ENCODE measurements around the gene SELENOV.

The SELENOV gene

DNA sequence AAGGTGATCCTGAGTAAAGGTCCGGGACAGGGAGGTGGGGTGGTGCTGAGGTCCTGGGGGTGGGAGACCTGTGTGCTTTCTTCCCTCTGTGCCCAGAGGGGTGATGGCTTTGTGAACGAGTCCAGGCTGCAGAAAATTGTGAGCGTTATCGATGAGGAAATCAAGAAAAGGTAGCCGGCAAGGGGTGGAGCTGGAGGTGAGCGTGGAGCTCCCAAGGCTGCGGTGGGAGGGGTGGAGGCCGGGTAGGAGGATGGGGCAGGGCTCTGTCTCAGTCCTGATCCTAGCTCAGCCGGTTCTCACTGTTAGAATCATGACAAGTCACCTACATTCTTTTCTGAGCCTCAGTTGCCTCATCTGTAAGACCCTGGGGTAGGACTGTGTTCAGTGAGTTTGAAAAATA lies 4.0 kb downstream of the SELENOV start:
- no peak for DNase-seq (ENCODE audit: low read depth, low spot score)

DNA sequence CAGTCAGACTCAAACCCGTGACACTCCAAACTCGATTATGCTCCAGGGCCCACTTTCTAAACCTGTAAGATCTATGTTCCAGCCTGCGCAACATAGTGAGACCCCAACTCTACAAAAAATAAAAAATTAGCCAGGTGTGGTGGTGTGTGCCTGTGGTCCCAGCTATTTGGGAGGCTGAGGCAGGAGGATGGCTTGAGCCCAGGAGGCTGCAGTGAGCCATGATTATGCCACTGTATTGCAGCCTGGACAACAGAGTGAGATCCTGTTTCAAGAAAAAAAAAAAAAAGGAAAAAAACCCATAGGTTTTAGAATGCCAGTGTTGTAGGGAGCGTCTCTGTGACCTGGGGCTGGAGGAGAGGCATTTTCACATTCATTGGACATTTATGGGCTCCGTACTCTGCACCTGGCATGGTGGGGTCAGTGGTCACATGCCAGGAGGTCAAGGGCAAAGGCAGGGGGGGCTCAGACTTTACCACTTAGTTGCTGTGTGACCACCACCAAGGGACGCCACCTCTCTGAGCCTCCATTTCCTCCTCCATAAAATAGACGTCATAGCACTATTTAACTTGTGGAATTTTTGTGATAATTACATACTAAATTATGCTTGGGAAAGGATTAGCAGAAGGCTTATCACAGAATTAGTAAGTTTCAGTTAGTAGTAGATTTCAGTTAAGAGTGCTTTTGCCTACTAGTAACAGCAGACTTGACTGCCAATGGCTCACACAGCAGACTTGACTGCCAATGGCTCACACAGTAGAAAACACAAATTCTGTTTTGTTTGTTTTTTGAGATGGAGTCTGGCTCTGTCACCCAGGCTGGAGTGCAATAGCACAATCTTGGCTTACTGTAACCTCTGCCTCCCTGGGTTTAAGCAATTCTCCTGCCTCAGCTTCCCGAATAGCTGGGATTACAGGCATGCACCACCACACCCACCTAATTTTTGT lies 5.9 kb downstream of the SELENOV start:
- DNase-seq (ENCODE audit: low read depth, low spot score) = no peak

DNA sequence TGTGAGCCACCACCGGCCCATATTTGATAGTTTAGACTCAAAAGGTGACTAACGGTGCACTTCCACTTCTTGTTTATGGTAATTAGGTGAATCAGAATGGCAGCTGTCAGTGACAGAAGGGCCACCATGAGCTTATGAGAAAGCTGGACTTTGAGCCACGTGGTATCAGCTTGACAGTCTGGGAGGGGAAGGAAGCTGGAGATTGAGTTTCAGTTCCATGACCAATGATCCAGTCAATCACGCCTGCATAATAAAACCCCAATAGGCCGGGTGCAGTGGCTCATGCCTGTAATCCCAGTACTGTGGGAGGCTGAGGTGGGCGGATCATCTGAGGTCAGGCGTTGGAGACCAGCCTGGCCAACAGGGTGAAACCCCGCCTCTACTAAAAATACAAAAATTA lies 9.6 kb downstream of the SELENOV start:
- no peak for DNase-seq (ENCODE audit: low read depth, low spot score)

DNA sequence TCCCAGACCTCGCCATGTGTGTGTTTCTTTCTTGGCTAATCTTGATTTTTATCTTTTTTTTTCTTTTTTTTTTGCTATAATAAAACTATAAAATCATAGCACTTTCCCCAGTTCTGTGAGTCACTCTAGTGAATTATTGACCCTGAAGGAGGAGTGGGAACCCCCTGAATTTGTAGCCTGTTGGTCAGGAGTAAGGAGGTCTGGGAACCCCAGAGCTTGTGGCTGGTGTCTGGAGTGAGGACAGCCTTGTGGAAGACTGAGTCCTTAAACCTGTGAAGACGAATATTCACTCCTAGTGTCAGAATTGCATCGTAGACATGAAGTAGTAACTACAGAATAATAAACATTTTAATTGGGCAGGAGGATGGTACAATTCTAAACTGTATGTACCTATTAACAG lies 10.3 kb downstream of the SELENOV start:
- DNase-seq (ENCODE audit: low read depth, low spot score) = no peak

DNA sequence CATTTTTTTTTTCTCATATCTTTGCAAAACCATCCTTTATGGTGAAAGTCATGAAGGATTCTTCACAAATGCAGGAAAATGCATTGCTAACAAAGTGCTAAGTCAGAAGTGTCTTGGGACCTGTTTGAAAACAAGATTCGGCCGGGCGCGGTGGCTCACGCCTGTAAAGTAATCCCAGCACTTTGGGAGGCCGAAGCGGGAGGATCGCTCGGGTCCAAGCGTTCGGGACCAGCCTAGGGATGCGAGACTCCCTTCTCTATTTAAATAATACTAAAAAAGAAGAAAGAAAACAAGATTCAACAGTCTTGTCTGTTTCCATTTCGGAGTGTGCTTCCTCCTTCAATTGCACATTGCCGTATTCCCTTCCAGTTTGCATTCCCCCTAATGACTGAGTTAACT lies 16.9 kb downstream of the SELENOV start:
- no peak for DNase-seq (ENCODE audit: low read depth, low spot score)

DNA sequence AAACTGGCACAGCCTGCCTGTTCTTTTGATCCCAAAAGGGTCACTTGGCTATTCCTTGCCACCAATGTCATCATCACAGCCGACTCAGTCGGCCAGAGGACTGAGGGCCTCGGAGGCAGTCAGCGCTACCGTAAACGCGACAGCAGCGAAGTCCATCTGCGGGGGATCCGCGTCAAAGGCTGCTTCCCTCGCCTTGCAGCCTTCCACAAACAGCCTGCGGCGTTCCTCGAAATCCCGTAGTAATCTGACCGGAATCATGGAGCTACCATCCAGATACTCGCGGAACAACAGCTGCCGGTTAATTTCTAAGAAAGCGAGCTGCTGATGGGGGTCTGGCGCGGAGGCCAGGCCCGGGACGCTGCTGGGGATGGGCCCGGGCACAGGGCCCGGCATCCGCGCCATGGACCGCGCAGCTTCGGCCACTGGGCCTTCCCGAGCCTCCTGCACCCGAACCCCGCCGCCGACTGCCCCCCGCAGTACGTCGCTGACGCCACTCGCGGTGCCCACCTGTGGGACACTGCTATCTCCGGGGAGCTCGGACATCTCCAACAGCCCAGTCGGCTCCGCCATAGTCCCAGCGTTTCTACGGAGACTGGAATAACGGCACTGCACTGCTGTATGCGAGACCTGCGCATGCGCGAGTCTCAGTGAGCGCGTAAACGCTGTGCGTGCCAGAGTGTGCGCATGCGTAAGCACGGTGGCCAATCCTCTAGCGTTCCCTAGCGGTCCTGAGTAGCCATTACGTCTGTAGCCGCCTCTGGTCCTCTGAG lies 17.5 kb downstream of the SELENOV start, which contains the start of gene EID2B:
Gene EID2B, minus strand, starts transcription at position 620 of the 770 bp plus-strand sequence. Its CDS starts 50 bp downstream, at position 570.
- DNase-seq (ENCODE audit: low read depth, low spot score) = peak; percentile 85

DNA sequence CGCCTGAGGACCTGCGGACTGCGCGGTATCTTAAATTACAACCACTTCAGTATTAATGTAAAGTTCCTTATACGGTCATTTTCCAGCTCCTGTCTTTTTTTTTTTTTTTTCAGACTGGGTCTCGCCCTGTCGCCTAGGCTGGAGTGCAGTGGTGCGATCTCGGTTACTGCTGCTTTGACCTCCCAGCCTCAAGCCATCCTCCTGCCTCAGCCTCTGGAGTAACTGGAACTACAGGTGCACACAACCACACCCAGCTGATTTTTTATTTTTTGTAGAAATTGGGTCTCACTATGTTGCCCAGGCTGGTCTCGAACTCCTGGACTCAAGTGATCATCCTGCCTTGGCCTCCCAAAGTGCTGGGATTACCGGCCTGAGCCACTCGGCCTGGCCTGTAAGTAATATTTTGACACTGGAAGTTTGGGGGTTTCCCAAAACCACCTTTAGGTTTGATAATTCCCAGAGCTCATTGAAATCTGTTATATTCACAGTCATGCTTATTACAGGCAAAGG lies 18.1 kb downstream of the SELENOV start:
- DNase-seq (ENCODE audit: low read depth, low spot score) = no peak

DNA sequence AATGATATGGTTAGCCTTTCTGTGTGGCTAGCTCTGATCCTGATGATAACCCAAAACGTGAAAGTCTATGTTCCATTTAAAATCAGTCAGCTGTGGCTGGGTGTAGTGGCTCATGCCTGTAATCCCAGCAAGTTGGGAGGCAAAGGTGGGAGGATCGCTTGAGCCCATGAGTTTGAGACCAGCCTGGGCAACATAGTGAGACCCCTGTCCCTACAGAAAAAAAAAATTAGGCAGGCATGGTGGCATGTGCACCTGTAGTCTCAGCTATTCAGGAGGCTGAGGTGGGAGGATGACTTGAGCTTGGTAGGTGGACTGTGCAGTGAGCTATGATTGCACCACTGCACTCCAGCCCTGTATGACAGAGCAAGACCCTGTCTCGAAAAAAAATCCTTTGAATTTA lies 18.9 kb downstream of the SELENOV start:
- no peak for DNase-seq (ENCODE audit: low read depth, low spot score)

DNA sequence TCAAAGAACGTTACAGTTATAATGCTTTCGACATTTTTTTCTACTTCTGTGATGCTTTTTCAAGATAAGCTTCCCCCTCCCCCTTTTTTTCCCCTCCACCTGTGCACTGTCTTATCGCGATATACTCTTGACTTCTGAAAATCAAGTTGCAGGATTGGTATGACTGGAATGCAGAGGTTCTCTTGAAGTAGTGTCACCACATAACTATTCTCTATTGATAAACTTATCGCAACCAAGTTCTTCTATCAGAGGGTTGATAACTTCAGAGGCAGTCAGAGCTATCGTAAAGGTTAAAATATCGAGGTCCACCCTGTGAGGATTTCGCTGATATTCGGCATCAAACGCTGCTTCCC lies 24.2 kb downstream of the SELENOV start:
- DNase-seq (ENCODE audit: low read depth, low spot score) = no peak

DNA sequence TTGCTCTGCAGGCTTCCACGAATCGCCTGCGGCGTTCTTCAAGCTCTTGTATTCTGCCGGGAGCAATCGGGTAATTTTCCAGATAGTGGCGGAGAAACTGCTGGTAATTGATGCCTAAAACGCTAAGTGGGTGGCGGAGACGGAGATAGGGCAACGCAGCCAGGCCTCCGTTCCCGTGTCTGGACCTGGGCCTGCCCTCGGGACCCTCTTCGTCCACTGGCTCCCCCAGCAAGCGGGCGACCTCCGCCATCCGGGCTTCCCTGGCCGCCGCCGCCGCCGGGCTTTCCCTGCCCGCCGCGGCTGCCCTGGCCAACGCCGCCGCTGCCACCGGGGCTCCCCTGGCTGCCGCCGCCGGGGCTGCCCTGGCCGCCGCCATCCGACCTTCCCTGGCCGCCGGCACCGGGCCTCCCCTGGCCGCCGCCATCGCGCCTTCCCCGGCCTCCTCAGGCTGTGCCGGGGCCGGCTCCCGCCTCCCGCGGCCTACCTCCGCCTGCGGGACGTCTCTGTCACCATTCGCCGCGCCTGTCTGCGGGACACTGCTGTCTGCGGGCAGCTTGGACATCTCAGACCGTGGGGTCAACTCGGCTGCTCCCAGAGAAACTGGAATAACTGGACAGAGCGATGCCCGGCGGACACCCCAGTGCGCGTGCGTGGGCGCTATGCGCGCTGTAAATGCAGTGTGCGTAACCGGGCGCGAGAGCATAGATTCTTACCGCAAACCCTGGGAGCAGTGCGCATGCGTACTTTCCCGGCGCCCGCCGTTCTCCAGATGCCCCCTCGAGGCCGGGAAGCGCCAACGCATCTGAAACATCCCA lies 24.8 kb downstream of the SELENOV start, which contains the start of gene EID2:
Gene EID2, minus strand, starts transcription at position 644 of the 815 bp plus-strand sequence. Its CDS starts 82 bp downstream, at position 562.
- peak; percentile 83 for DNase-seq (ENCODE audit: low read depth, low spot score)

DNA sequence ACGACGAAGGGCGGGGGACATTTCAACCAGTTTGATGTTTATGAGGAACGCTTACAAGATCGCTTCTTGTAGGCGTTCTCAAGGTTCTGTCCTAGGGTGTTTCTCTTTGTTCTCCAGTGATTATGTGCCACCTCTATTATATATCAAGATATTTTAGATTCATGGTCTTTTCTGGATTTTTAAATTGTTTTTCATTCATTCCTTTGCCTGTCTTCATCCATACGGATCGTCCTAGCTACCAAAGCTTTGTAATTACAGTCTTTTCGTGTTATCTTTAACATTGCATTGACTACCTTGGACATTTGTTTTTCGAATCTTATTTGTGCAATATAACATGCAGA lies 25.4 kb downstream of the SELENOV start:
- no peak for DNase-seq (ENCODE audit: low read depth, low spot score)

DNA sequence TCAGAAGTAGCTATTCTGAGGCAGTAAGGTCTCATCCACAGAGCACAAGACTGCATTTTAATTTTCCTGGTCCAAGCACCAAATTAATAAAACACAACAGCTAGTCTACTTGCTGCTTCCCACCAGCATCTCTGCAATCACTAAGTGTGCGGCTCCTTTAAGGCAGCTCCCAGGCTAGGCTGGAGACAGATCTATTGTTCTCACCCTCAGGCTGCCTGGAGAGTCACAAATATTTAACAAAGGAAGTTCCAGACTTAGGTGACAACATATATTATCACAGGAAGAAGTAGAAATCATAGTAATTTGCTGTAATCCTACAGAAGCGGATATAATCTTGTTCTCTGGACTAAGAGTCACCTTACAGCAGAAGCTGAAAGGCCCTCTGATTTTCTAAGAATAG lies 27.3 kb downstream of the SELENOV start:
- no peak for DNase-seq (ENCODE audit: low read depth, low spot score)

DNA sequence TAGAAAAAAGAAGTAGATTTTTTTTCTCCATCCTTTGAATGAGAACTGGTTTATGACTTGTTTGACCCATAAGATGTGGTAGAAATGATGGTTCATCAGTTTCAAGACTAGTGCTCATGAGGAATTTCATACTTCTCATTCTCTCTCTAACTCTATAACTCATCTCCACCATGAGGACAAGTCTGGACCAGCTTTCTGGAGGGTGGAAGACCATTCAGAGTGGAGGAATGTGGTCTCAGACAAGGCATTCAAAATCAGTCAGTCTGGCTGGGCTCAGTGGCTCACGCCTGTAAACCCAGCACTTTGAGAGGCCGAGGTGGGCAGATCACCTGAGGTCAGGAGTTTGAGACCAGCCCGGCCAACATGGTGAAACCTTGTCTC lies 28.5 kb downstream of the SELENOV start:
- no peak for DNase-seq (ENCODE audit: low read depth, low spot score)

DNA sequence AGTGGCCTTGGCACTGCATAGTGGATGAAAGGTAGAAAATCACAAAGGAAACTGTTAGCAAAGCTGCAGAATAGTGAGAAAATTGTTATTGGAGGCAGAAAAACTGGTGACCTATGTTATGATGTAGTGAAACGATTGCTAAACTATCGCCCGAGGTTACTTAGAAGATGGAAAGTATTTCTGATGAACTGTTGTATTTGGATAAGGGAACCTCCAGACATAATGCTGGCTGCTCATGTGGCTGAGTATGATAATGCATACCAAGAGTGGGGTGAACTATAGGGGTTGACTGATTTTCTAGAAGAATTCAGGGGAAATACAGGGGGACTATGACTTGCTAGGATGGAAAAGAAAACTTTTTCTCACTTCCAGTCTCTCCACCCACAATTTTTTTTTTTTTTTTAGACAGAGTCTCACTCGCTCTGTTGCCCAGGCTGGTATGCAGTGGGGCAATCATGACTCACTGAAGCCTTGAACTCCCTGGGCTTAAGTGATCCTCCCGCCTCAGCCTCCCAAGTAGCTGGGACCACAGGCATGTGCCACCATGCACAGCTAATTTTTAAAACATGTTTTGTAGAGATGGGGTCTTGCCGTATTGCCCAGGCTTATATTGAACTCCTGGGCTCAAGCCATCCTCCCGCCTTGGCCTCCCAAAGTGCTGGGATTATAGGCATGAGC lies 29.4 kb downstream of the SELENOV start:
- DNase-seq (ENCODE audit: low read depth, low spot score) = no peak

DNA sequence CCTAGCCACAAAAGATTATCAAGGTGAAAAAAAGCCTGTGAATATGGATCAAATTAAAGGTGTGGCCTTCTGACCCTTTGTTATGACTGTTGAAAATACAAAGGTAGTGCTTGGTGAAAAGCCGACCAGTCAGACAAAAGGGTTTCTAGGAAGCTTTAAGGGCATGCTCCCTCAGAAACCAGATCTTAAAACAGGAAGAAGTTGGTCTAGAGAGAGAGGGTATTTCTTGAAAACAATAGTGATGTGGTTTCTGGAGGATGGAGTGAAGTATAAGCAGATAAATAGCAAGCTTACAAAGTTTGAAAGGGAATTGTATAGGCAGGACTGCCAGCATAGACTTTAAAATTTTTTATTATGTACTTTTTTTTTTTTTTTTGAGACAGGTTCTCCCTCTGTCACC lies 30.0 kb downstream of the SELENOV start:
- no peak for DNase-seq (ENCODE audit: low read depth, low spot score)

DNA sequence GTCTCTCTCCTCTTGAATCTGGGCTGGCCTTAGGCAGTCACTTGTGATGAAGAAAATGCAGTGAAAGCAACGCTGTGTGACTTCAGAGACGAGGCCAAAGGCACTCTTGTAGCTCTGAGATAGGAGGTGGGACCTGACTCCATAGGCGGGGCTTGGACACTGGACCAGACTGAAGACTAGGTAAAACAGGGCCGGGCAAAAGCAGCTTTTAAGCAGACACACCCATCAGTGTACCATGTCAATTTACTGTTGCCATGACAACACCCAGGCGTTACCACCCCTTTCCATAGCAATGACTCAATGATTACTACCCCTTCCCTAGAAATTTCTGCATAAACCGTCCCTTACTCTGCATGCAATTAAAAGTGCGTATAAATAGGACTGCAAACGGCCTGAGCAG lies 31.7 kb downstream of the SELENOV start:
- DNase-seq (ENCODE audit: low read depth, low spot score) = no peak

DNA sequence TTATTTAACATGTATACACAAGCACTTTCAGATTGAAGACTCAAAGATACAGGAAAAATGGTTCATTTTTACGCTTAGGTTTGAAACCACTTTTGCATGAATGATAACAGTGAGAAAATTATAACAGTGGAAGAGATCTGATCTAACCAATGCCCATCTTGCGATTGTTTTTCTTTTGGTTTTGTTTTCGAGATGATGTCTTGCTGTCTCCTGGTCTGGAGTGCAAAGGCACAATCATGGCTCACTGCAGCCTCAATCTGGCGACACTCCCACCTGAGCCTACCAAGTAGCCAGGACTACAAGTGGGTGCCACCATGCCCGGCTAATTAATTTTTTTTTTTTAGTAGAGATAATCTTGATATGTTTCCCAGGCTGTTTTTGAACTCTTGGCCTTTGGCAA lies 35.3 kb downstream of the SELENOV start:
- DNase-seq (ENCODE audit: low read depth, low spot score) = no peak

DNA sequence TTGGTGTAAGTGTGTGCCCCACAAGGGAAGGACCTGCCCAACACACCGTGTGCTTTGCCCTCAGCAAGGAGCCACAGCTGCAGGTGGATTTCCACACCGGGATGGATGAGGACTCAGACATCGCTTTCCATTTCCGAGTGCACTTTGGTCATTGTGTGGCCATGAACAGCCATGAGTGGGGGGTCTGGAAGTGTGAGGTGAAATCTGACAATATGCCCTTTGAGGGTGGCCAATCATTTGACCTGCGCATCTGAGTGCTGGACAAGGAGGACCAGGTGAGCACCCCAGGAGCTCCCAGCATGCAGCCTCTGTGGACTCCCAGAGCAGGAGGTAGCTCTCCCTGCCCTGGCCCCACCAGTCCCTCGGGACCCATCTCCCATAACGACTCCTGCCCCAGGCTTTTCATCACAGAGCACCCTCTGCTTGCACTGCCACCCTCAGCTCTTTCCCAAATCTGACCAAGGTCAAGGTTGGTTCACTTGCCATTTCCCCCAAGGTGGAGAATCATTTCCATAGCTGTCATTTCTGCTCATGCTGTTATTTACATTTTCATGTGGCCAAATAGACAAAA lies 38.2 kb downstream of the SELENOV start:
- no peak for DNase-seq (ENCODE audit: low read depth, low spot score)

DNA sequence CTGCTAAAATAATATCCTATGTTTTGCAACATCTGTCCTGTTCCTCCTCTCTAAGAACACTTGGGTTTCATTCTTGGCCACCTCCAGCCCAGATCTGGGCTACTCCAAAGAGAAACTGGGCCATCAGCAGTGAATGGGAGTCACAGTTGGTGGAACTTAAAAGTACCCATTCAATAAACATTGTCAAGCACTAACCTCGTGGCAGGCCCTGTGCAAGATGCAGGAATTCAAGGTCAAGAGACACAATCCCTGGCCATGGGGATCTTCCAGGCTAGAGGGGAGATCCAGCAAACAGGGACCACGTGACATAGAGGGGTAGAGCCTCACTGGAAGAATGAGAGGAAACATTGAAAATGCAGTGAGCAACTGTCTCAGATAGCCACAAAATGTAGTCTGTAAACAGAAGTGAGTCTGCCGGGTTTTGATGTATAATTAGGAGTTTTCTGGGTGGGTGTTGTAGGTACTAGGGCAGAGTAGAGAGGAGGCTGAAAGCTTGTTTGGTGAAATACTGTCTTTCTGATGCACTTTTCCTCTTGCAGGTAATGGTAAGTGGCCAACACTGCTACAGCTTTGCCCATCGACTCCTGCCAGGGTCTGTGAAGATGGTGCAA lies 39.9 kb downstream of the SELENOV start:
- DNase-seq (ENCODE audit: low read depth, low spot score) = no peak

DNA sequence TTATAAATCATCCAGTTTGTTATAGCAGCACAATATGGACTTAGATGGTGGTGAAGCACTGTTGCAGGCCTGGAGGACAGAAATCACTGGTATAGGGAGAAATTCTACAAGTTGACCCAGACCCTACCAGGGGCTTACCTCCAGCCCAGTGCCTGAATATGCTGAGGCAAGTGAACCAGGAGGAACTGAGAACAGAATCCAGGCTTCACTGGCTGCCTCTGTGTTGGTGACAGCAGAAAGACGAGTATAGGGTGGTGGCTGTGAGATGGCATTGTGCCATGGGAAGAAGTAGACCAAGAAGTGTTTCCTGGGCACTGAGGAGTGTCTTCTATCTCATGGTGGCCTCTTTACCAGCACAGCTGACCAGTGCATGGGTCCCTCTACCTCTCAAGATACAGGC lies 40.9 kb downstream of the SELENOV start:
- DNase-seq (ENCODE audit: low read depth, low spot score) = no peak

Data from activated naive CD8-positive, alpha-beta T cell treated with anti-CD3 and anti-CD28 coated beads, Interleukin-2, amount 50 U/mL, for 16 hours (primary cell).